GM12874 (cell line): Measurements from ENCODE around the gene OR11L1.

Experiments
- TF ChIP-seq, protein P1 (sequence below): IDR thresholded peaks from 2 replicates; pipeline ENCODE4 v1.5.1; 2011; ENCODE audit warnings: low read depth, mild to moderate bottlenecking, control low read depth, low read length, moderate library complexity; ENCODE audit not compliant: insufficient read depth

Gene OR11L1

DNA sequence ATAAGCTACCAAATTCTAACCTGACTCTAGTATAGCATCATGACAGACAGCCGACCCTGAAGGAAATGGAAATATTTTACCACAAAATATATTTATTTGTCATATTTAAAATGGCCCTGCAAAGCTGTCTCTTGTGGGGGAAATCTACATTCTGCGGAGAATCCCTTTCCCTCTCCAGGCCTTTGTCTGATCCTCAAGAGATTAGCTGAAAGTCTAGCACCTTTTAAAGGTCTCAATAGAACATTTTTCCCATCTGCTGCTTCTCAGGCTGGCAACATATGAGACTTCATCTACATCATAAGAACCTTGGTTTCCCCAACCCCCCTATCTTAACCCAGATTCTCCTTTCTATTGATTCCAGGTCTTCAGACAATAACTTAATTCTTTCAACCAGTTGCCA, 1.7 kb upstream of the OR11L1 start:
- TF ChIP-seq, protein P1, sequence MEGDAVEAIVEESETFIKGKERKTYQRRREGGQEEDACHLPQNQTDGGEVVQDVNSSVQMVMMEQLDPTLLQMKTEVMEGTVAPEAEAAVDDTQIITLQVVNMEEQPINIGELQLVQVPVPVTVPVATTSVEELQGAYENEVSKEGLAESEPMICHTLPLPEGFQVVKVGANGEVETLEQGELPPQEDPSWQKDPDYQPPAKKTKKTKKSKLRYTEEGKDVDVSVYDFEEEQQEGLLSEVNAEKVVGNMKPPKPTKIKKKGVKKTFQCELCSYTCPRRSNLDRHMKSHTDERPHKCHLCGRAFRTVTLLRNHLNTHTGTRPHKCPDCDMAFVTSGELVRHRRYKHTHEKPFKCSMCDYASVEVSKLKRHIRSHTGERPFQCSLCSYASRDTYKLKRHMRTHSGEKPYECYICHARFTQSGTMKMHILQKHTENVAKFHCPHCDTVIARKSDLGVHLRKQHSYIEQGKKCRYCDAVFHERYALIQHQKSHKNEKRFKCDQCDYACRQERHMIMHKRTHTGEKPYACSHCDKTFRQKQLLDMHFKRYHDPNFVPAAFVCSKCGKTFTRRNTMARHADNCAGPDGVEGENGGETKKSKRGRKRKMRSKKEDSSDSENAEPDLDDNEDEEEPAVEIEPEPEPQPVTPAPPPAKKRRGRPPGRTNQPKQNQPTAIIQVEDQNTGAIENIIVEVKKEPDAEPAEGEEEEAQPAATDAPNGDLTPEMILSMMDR: no peak

DNA sequence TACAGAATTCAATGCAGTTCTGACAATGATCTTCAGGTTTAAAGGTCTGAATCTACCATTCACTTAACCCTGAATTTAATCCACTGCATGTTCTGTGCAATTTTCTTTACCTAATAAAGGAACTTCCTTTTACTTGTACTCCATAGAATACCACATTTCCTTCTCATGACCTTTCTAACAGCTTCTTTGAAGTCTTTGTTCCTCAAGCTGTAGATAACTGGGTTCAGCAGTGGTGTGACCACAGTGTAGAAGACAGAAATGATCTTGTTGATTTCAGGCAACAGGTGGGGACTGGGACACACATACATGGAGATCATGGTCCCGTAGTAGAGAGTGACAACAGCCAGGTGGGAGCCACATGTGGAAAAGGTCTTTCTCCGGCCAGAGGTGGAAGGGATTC, 878 bp downstream of the OR11L1 start:
- TF ChIP-seq, protein P1: no peak

DNA sequence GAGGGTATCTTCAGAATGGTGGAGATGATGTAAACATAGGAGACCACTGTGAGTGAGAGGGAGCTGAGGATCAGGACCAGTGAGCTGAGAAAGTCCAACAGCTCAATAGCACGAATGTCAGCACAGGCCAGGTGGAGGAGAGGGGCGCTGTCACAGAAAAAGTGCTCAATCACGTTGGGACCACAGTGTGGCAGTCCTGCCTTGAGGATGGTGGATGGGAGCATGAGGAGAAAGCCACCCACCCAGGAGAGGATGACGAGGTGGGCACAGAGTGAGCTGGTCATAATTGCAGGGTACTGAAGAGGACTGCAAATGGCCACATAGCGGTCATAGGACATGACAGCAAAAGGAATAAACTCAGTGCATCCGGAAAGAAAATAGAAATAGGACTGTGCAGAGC, 8.1 kb downstream of the OR11L1 start:
- TF ChIP-seq, protein P1: no peak

DNA sequence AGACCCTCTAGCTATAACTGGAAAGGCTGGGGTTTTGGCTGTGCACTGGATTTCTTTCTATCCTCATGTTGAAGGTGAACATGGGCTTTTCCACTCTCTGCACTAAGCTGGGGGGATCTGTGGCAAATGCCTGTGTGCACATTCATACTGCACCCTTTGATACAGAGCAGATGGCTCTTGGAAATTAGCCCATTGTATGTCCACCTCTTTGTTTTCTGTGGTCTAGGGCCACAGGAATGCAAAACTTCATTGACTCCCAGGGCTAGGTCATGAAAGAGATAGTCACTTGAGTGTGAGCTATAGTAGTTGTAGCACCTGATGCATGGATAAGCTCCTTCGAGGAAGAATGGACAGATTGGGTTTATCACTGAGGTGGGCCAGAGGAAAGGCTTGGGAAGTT, 12.0 kb downstream of the OR11L1 start:
- TF ChIP-seq, protein P1: no peak

DNA sequence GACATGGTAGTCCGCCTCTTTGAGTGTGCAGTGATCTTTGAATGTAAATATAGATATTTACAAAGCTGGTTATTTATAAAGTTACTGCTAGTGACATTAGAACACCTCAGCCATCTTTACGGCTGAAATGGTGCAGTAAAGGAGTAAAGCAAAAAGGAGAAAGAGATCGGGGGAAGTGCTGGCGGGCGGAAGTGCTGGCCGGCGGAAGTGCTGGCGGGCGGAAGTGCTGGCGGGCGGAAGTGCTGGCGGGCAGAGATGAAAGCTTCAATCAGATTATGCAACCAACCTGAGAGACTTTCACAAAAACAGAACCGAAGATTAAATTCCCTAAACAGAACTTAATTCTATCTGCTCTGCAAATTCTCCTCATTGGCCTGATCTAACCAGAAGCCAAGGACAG, 16.3 kb downstream of the OR11L1 start:
- TF ChIP-seq, protein P1: no peak

DNA sequence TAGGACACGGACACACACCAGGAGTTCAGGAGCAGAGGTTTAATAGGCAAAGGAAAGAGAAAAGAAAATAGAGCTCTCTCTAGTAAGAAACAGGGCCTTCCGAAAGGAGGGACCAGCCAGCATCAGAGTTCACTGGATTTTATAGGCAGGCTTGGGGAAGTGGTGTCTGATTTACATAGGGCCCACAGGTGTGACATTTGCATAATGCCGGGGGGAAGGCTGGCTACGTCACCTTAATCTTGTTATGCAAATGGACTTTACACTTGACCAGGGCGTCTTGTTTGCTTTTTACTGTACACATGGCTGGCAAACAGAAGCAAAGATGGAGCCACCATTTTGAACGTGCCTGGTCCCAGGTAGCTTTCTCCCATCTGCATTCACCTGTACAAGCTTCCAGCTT, 17.7 kb downstream of the OR11L1 start, which contains the start of gene OR14A16:
TSS of gene OR14A16 (minus strand) at position 97 of the 400 bp plus-strand sequence. CDS start 8,390 bp downstream, outside the sequence.
- TF ChIP-seq, protein P1: no peak

DNA sequence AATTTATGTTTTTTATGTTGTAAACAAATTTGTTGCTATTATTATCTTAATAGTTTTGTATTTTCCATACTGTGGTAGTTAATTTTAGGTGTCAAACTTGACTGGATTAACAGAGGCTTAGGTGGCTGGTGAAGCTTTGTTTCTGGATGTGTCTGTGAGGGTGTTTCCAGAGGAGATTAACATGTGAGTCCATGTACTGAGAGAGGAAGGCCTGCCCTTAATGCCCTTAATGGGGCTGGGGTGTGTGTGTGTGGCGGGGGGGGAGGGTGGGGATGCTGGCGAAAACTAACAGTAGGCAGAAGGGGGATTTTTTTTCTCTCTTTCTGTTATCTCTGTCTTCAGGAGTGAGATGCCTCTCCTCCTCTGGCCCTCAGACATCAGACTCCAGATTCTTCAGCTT, 19.6 kb downstream of the OR11L1 start:
- TF ChIP-seq, protein P1: no peak
